Endodermal cell (in vitro differentiated cells): Measurements from ENCODE around the gene UPP2. TPM values are rescaled to one million over a fixed set of nuclear protein-coding genes. Genes with fewer than 3 reads are reported as not detected.

Experiments
- DNase-seq: peaks from one replicate; pipeline ENCODE4 v3.0.0-alpha.2; 2017
- H3K27ac ChIP-seq: 2 replicates; pipeline ENCODE4 v1.5.1; 2013; ENCODE audit warnings: mild to moderate bottlenecking, low read depth, low read length, moderate library complexity
- H3K27me3 ChIP-seq: 2 replicates; pipeline ENCODE4 v1.6.1; 2013; ENCODE audit warnings: mild to moderate bottlenecking, low read length, moderate library complexity; ENCODE audit not compliant: insufficient read depth, control insufficient read depth, poor library complexity, severe bottlenecking
- H3K36me3 ChIP-seq: 2 replicates; pipeline ENCODE4 v1.7.0; 2013; ENCODE audit warnings: mild to moderate bottlenecking, low read length, moderate library complexity; ENCODE audit not compliant: control insufficient read depth, insufficient read depth
- H3K4me1 ChIP-seq: one replicate; pipeline ENCODE4 v1.7.0; 2013; ENCODE audit warnings: low read length; ENCODE audit not compliant: control insufficient read depth, insufficient read depth
- H3K4me3 ChIP-seq: 2 replicates; pipeline ENCODE4 v1.5.1; 2013; ENCODE audit warnings: mild to moderate bottlenecking, low read length, moderate library complexity
- H3K9ac ChIP-seq: 2 replicates; pipeline ENCODE4 v1.6.1; 2013; ENCODE audit warnings: mild to moderate bottlenecking, low read length, moderate library complexity; ENCODE audit not compliant: poor library complexity, severe bottlenecking; ENCODE audit errors: extremely low read depth
- H3K9me3 ChIP-seq: 2 replicates; pipeline ENCODE4 v1.6.1; 2013; ENCODE audit warnings: mild to moderate bottlenecking, low read length, moderate library complexity; ENCODE audit not compliant: control insufficient read depth
- H3K27ac Mint-ChIP-seq: 2 replicates; pipeline ENCODE4 v1.8.0; 2020; ENCODE audit warnings: mixed read lengths
- H3K27me3 Mint-ChIP-seq: 2 replicates; pipeline ENCODE4 v1.8.0; 2021; ENCODE audit warnings: mild to moderate bottlenecking, mixed read lengths; ENCODE audit not compliant: insufficient read depth
- H3K36me3 Mint-ChIP-seq: 2 replicates; pipeline ENCODE4 v1.8.0; 2020; ENCODE audit warnings: low read depth, mixed read lengths
- H3K4me1 Mint-ChIP-seq: 2 replicates; pipeline ENCODE4 v1.8.0; 2020; ENCODE audit warnings: mixed read lengths
- H3K4me3 Mint-ChIP-seq: 2 replicates; pipeline ENCODE4 v1.8.0; 2020; ENCODE audit warnings: mild to moderate bottlenecking, moderate library complexity, mixed read lengths
- H3K9me3 Mint-ChIP-seq: 2 replicates; pipeline ENCODE4 v1.8.0; 2020; ENCODE audit warnings: mild to moderate bottlenecking, mixed read lengths
- WGBS, 2 experiments: methylation state at CpG; one replicate each; pipeline versions ENCODE4 v1.1.5 to v1.1.7; 2013; ENCODE audit warnings: missing lambda C conversion rate in 2 of 2, mixed read lengths in 1 of 2; ENCODE audit not compliant: insufficient coverage in 1 of 2, insufficient read length in 1 of 2; 5-methylcytosine and 5-hydroxymethylcytosine counted together
- total RNA-seq, 2 donors: library from RNA; stranded (reverse); fragmentation: NEBNext Ultra II Directional in 1 of 2; extraction: Animal tissue kit (Norgen Biotek cat#: 25700) in 1 of 2; gene quantifications; 2 replicates in 1 of 2; 3 replicates in 1 of 2; pipeline ENCODE4 v1.2.1, GENCODE V29; 2021
- TF ChIP-seq, protein P1 (sequence below): fragments of 200-600 bp; sonication (generic); conservative IDR thresholded peaks from 2 replicates; pipeline ENCODE4 v1.5.0; 2021; ENCODE audit warnings: antibody characterized with exemption, mild to moderate bottlenecking

The UPP2 gene
- total RNA-seq, 2 donors from 2014 or later, result not detected

DNA sequence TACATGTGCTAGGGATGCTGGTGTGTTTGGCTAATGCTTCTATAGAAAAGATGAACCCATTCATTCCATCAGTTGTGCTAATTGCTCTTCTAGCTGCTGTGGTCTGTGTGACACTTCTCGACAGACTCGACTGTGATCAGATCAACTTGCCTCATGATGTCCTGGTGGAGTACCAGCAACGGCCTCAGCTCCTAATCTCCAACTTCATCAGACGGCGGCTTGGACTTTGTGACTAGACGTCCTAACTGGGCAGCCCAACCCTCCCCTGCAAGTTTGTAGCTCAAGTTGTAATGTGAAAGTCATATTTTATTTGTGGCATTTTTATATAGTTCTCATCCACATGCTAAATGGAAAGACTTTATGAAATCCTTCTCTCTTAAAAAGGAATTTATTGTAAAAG is 33.0 kb downstream of the UPP2 start:
- H3K9ac ChIP-seq, result no peak overlapping the region
- 95 to 100% methylated on average over 2 to 6 of the region's 6 CpGs for WGBS, 2 experiments
- no peaks in the 10 kb centered on the region for H3K36me3 Mint-ChIP-seq
- DNase-seq, result no peak
- TF ChIP-seq, protein P1, sequence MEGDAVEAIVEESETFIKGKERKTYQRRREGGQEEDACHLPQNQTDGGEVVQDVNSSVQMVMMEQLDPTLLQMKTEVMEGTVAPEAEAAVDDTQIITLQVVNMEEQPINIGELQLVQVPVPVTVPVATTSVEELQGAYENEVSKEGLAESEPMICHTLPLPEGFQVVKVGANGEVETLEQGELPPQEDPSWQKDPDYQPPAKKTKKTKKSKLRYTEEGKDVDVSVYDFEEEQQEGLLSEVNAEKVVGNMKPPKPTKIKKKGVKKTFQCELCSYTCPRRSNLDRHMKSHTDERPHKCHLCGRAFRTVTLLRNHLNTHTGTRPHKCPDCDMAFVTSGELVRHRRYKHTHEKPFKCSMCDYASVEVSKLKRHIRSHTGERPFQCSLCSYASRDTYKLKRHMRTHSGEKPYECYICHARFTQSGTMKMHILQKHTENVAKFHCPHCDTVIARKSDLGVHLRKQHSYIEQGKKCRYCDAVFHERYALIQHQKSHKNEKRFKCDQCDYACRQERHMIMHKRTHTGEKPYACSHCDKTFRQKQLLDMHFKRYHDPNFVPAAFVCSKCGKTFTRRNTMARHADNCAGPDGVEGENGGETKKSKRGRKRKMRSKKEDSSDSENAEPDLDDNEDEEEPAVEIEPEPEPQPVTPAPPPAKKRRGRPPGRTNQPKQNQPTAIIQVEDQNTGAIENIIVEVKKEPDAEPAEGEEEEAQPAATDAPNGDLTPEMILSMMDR, result no peak
- H3K27me3 ChIP-seq, result no peaks in the 10 kb centered on the region
- H3K27me3 Mint-ChIP-seq, result peaks cover 10% of the 10 kb centered on the region
- H3K27ac Mint-ChIP-seq, result no peak overlapping the region
- H3K9me3 Mint-ChIP-seq, result no peaks in the 10 kb centered on the region
- H3K4me3 Mint-ChIP-seq, result no peak overlapping the region
- H3K4me3 ChIP-seq, result no peak overlapping the region
- no peak overlapping the region for H3K27ac ChIP-seq
- no peaks in the 10 kb centered on the region for H3K9me3 ChIP-seq
- no peaks in the 10 kb centered on the region for H3K36me3 ChIP-seq
- peaks cover 11% of the 10 kb centered on the region for H3K4me1 ChIP-seq
- H3K4me1 Mint-ChIP-seq, result peaks cover 20% of the 10 kb centered on the region

DNA sequence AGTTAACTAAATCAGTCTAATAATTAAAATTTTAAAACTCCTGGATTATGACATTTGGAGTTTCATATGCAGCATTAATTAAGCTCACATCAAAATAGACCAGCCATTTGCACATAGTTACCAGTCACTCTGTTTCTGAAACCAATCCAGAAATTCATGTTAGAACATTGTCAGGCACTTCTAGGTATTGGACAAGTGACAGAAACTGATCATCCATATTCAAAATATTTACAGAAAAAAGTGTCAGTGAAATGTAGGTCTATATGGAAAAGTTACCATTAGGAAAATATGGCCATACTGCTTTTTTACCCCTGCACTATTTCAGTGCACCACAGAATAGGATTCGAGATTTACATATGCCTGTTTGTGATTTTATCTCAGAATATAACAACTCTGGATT is 33.4 kb downstream of the UPP2 start:
- Mint-ChIP-seq H3K27me3 (peaks cover 10% of the 10 kb centered on the region), H3K9me3 (no peaks in the 10 kb centered on the region), H3K4me3 (no peak overlapping the region), H3K36me3 (no peaks in the 10 kb centered on the region), H3K4me1 (peaks cover 20% of the 10 kb centered on the region), H3K27ac (no peak overlapping the region)
- Histone ChIP-seq H3K36me3 (no peaks in the 10 kb centered on the region), H3K9ac (no peak overlapping the region), H3K4me3 (no peak overlapping the region), H3K27ac (no peak overlapping the region), H3K9me3 (no peaks in the 10 kb centered on the region), H3K4me1 (peaks cover 11% of the 10 kb centered on the region), H3K27me3 (no peaks in the 10 kb centered on the region)
- TF ChIP-seq, protein P1, result no peak
- WGBS, 2 experiments, result 80 to 91% methylated on average over 1 of the region's 1 CpG
- no peak for DNase-seq

GRCh38 chr2:158138255-158138654 is 36.6 kb downstream of the UPP2 start:
- Histone ChIP-seq H3K4me1 (no peaks in the 10 kb centered on the region), H3K27ac (no peak overlapping the region), H3K36me3 (no peaks in the 10 kb centered on the region), H3K27me3 (no peaks in the 10 kb centered on the region), H3K4me3 (no peak overlapping the region), H3K9ac (no peak overlapping the region), H3K9me3 (no peaks in the 10 kb centered on the region)
- Mint-ChIP-seq H3K36me3 (no peaks in the 10 kb centered on the region), H3K9me3 (no peaks in the 10 kb centered on the region), H3K4me1 (no peaks in the 10 kb centered on the region), H3K27ac (no peak overlapping the region), H3K4me3 (no peak overlapping the region), H3K27me3 (peaks cover 10% of the 10 kb centered on the region)
- TF ChIP-seq, protein P1, result no peak
- no peak for DNase-seq
- WGBS, 2 experiments, result 84 to 100% methylated on average over 1 to 5 of the region's 5 CpGs
